Ovary (tissue), 9 donors: ENCODE measurements around the gene FADD. TPM values are rescaled to one million over a fixed set of nuclear protein-coding genes. Genes with fewer than 3 reads are reported as not detected.

Source experiments
- DNase-seq, 5 donors: peaks; one replicate each; pipeline ENCODE4 v3.0.0-alpha.2; 2019 to 2020
- H3K27ac ChIP-seq, 2 donors: fragments of 200-600 bp; one replicate each; pipeline versions ENCODE4 v1.5.1 to v1.8.0; 2019 to 2022
- H3K27me3 ChIP-seq: fragments of 200-600 bp; one replicate; pipeline ENCODE4 v1.8.0; 2022
- H3K36me3 ChIP-seq: fragments of 200-600 bp; sonication (generic); one replicate; pipeline ENCODE4 v1.5.1; 2019
- H3K4me1 ChIP-seq: one replicate; pipeline ENCODE4 v1.8.1; 2013; ENCODE audit warnings: mild to moderate bottlenecking, moderate library complexity; ENCODE audit not compliant: insufficient read depth
- H3K4me3 ChIP-seq: fragments of 200-600 bp; sonication (generic); one replicate; pipeline ENCODE4 v1.5.1; 2017
- H3K9me3 ChIP-seq, 2 donors: fragments of 200-600 bp in 1 of 2; sonication (generic) in 1 of 2; one replicate each; pipeline versions ENCODE4 v1.5.1 to v1.8.1; 2013 to 2019; ENCODE audit warnings: mild to moderate bottlenecking in 1 of 2, moderate library complexity in 1 of 2
- EP300 ChIP-seq: sonication (generic); formaldehyde crosslinking; IDR thresholded peaks from one replicate; pipeline ENCODE4 v1.6.1; 2017; ENCODE audit warnings: antibody characterized with exemption
- POLR2A ChIP-seq: fragments of 450-650 bp; IDR thresholded peaks from one replicate; pipeline ENCODE4 v1.6.1; 2017; ENCODE audit warnings: antibody characterized with exemption, mild to moderate bottlenecking, moderate library complexity
- WGBS, 3 donors: extraction: QIAGEN DNeasy Blood & Tissue Kit in 1 of 3; methylation state at CpG; one replicate each; pipeline versions ENCODE4 v1.1.5 to v1.1.7; 2013 to 2017; 5-methylcytosine and 5-hydroxymethylcytosine counted together
- intact Hi-C, 4 donors: fragments of 100-400 bp; cut with DNase I; formaldehyde crosslinking; loops; one replicate each; pipeline versions ENCODE4 v1.11.0 to v1.15.1; 2022 to 2023
- polyA plus RNA-seq, 2 donors: library from polyadenylated mRNA; stranded (reverse); fragments of 200-250 nt in 1 of 2; fragments of 350-450 nt in 1 of 2; fragmentation: Illumina TruSeq in 1 of 2; extraction: RNeasy Lipid Tissue Mini Kit (QIAGEN cat#74804) in 1 of 2; gene quantifications; one replicate each; pipeline ENCODE4 v1.2.3, GENCODE V29; 2013 to 2014
- total RNA-seq, 7 donors: library from RNA; depleted of rRNA in 2 of 7; stranded (reverse); fragments of >200 nt in 2 of 7; fragmentation: NEBNext Ultra II Directional in 3 of 7; extraction: Animal tissue kit (Norgen Biotek cat#: 25700) in 3 of 7; gene quantifications; one replicate each; pipeline versions ENCODE4 v1.1.0 to v1.2.4, GENCODE V29; 2016 to 2023
- TF ChIP-seq, protein P1 (sequence below), 3 donors: fragments of 450-650 bp in 2 of 3; fragments of 200-600 bp in 1 of 3; IDR thresholded peaks; one replicate each; pipeline versions ENCODE4 v1.5.1 to v1.8.0; 2016 to 2022; ENCODE audit warnings: antibody characterized with exemption in 3 of 3, mild to moderate bottlenecking in 1 of 3
- donor health status: DM: no; HTN: no; CAD: no; lungs with moderate emphysema.
- donor health status: DM: no; HTN: no; CAD: no.
- donor health status: Bipolar disorder and iron deficiency.
- donor health status: DM: yes; HTN: yes; CAD: no.
- donor health status: DM: no; HTN: no; CAD: no.
- donor health status: DM: yes; HTN: yes; CAD: no.

FADD gene
- total and polyA plus RNA-seq, 9 donors = 13.1 to 22.3 (median 16.5) TPM

- no peak overlapping the region for H3K27ac ChIP-seq
- no peak overlapping the region for H3K4me3 ChIP-seq
- H3K4me1 ChIP-seq = no peaks in the 10 kb centered on the region
- intact Hi-C loops = no loop called here
- H3K27me3 ChIP-seq = no peaks in the 10 kb centered on the region
- DNase-seq = no peak
- no peaks in the 10 kb centered on the region for H3K9me3 ChIP-seq
- no peaks in the 10 kb centered on the region for H3K36me3 ChIP-seq
- 84 to 88% (median 85%) methylated on average over 1 of the region's 1 CpG for WGBS, 3 donors
- no peak for TF ChIP-seq EP300
- TF ChIP-seq POLR2A = no peak
- TF ChIP-seq, protein P1, sequence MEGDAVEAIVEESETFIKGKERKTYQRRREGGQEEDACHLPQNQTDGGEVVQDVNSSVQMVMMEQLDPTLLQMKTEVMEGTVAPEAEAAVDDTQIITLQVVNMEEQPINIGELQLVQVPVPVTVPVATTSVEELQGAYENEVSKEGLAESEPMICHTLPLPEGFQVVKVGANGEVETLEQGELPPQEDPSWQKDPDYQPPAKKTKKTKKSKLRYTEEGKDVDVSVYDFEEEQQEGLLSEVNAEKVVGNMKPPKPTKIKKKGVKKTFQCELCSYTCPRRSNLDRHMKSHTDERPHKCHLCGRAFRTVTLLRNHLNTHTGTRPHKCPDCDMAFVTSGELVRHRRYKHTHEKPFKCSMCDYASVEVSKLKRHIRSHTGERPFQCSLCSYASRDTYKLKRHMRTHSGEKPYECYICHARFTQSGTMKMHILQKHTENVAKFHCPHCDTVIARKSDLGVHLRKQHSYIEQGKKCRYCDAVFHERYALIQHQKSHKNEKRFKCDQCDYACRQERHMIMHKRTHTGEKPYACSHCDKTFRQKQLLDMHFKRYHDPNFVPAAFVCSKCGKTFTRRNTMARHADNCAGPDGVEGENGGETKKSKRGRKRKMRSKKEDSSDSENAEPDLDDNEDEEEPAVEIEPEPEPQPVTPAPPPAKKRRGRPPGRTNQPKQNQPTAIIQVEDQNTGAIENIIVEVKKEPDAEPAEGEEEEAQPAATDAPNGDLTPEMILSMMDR (IDR thresholded peaks at IDR 0.05) = no peak
These were observed 17.8 kb downstream of the FADD start for GRCh38 chr11:70220920-70221319.

DNA sequence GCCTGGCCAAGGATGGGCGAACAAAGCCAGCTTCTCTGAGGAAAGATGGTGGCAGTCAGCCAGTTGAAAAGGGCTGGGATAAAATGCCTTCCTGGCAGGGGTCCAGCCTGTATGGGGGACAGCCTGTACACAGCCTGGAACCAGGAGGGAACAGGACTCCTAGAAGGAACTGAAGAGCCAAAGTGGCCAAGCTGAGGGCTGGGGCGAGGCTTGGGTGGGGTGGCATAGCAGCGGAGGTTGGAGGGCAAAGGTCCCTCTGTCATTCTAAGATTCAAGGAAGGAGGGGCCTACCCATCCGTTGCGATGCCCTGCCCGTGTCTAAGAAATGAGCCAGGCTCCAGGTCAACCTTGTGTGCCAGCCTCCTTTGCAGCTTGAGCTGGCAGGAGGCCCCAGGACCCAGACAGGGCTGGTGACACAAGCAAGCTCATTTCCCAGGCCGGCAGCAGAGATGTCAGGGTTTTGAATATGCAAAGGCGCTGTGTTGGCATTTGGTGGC is 22.6 kb downstream of the FADD start:
- Histone ChIP-seq H3K27ac (no peak overlapping the region), H3K36me3 (no peaks in the 10 kb centered on the region), H3K27me3 (no peaks in the 10 kb centered on the region), H3K4me1 (no peaks in the 10 kb centered on the region), H3K9me3 (no peaks in the 10 kb centered on the region), H3K4me3 (no peak overlapping the region)
- TF ChIP-seq EP300 (no peak), POLR2A (no peak)
- TF ChIP-seq, protein P1 (IDR thresholded peaks at IDR 0.05) = no peak
- WGBS, 3 donors = 58 to 70% (median 64%) methylated on average over 8 of the region's 8 CpGs
- DNase-seq = no peak
- intact Hi-C loops = no loop called here

DNA sequence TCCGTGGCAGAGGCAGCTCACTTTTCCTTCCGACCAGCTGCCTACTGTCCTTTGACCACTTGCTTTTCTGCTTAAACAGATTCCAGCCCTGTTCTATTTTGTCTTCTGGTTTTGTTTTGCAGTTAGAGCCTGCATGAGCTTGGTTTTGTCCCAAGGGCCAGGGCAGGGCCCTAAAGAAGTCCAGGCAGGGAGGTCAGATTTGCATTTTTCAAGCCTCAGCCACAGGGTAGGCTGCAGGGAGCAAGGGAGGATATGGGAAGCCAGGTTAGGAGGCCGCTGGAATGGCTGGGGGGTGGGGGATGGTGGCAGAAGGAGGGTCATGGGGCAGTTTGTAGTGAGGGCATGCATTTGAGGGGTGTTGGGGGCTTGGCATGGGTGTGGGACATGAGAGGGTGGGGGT is 23.1 kb downstream of the FADD start:
- intact Hi-C loops = no loop called here
- no peak for DNase-seq
- H3K27me3 ChIP-seq = no peaks in the 10 kb centered on the region
- H3K4me1 ChIP-seq = no peaks in the 10 kb centered on the region
- H3K9me3 ChIP-seq = no peaks in the 10 kb centered on the region
- H3K4me3 ChIP-seq = no peak overlapping the region
- 49 to 69% (median 61%) methylated on average over 3 of the region's 3 CpGs for WGBS, 3 donors
- no peak overlapping the region for H3K27ac ChIP-seq
- TF ChIP-seq, protein P1 (IDR thresholded peaks at IDR 0.05) = no peak
- TF ChIP-seq POLR2A = no peak
- TF ChIP-seq EP300 = no peak
- H3K36me3 ChIP-seq = no peaks in the 10 kb centered on the region

- DNase-seq = no peak
- Histone ChIP-seq H3K27me3 (no peaks in the 10 kb centered on the region), H3K4me3 (no peak overlapping the region), H3K9me3 (no peaks in the 10 kb centered on the region), H3K27ac (no peak overlapping the region), H3K36me3 (no peaks in the 10 kb centered on the region), H3K4me1 (no peaks in the 10 kb centered on the region)
- WGBS, 3 donors = 56 to 68% (median 62%) methylated on average over 8 to 9 of the region's 9 CpGs
- no peak for TF ChIP-seq EP300
- TF ChIP-seq, protein P1 (IDR thresholded peaks at IDR 0.05) = no peak
- no peak for TF ChIP-seq POLR2A
- intact Hi-C loops = no loop called here
These were observed 23.9 kb downstream of the FADD start for GRCh38 chr11:70226967-70227366.
